NCI-H226 (cell line): ENCODE results near the gene UBN1.
A peak's percentile ranks its signal among the peaks of the same experiment; 100 is the strongest.

Experiments used
- DNase-seq: peaks from one replicate; pipeline ENCODE4 v3.0.0-alpha.2; 2015

UBN1 gene

GRCh38 chr16:4865231-4865860, 18.1 kb downstream of the UBN1 start:
- DNase-seq = no peak

- no peak for DNase-seq
These were observed 19.3 kb downstream of the UBN1 start for GRCh38 chr16:4866586-4866985.

GRCh38 chr16:4868026-4868425, 20.7 kb downstream of the UBN1 start:
- no peak for DNase-seq

- DNase-seq = no peak
These were observed 21.3 kb downstream of the UBN1 start for GRCh38 chr16:4868535-4868934.

- no peak for DNase-seq
These were observed 22.0 kb downstream of the UBN1 start for GRCh38 chr16:4869147-4869805.

GRCh38 chr16:4870138-4870671, 22.9 kb downstream of the UBN1 start:
- DNase-seq = no peak

- DNase-seq = no peak
These were observed 23.8 kb downstream of the UBN1 start for GRCh38 chr16:4871071-4871470.

GRCh38 chr16:4873091-4873490, 25.8 kb downstream of the UBN1 start:
- no peak for DNase-seq

GRCh38 chr16:4874666-4875065, 27.4 kb downstream of the UBN1 start:
- no peak for DNase-seq

GRCh38 chr16:4876646-4877379, 29.5 kb downstream of the UBN1 start:
- no peak for DNase-seq

- DNase-seq = no peak
These were observed 30.1 kb downstream of the UBN1 start for GRCh38 chr16:4877380-4877685.

GRCh38 chr16:4879049-4879448, 31.8 kb downstream of the UBN1 start:
- no peak for DNase-seq

- no peak for DNase-seq
These were observed 32.8 kb downstream of the UBN1 start for GRCh38 chr16:4880006-4880580.

- DNase-seq = no peak
These were observed 34.8 kb downstream of the UBN1 start for GRCh38 chr16:4882000-4882632.

GRCh38 chr16:4882633-4883285, 35.5 kb downstream of the UBN1 start:
- peak; percentile 98 for DNase-seq

GRCh38 chr16:4883501-4883900, 36.2 kb downstream of the UBN1 start:
- no peak for DNase-seq

GRCh38 chr16:4884209-4884608, 36.9 kb downstream of the UBN1 start:
- no peak for DNase-seq

- DNase-seq = no peak
These were observed 37.9 kb downstream of the UBN1 start for GRCh38 chr16:4884972-4885874.

GRCh38 chr16:4886151-4886550, 38.9 kb downstream of the UBN1 start:
- DNase-seq = no peak

- no peak for DNase-seq
These were observed 41.3 kb downstream of the UBN1 start for GRCh38 chr16:4888428-4889135.

- DNase-seq = no peak
These were observed 42.7 kb downstream of the UBN1 start for GRCh38 chr16:4890026-4890425.
